IPS-18a (cell line): ENCODE measurements around the gene PGR.

ENCODE experiments used
- H3K27ac ChIP-seq: one replicate; pipeline ENCODE4 v1.5.1; 2013; ENCODE audit warnings: low read length
- H3K27me3 ChIP-seq: one replicate; pipeline ENCODE4 v1.6.1; 2013; ENCODE audit warnings: mild to moderate bottlenecking, low read length; ENCODE audit not compliant: control insufficient read depth, insufficient read depth
- H3K36me3 ChIP-seq: one replicate; pipeline ENCODE4 v1.6.1; 2013; ENCODE audit warnings: low read depth, low read length; ENCODE audit not compliant: control insufficient read depth
- H3K4me1 ChIP-seq: one replicate; pipeline ENCODE4 v1.6.1; 2013; ENCODE audit warnings: low read depth, low read length; ENCODE audit not compliant: control insufficient read depth
- H3K4me3 ChIP-seq: one replicate; pipeline ENCODE4 v1.5.1; 2013; ENCODE audit warnings: low read length
- H3K9ac ChIP-seq: one replicate; pipeline ENCODE4 v1.6.1; 2013; ENCODE audit warnings: mild to moderate bottlenecking, low read length, moderate library complexity
- H3K9me3 ChIP-seq: one replicate; pipeline ENCODE4 v1.6.1; 2013; ENCODE audit warnings: low read depth, low read length; ENCODE audit not compliant: control insufficient read depth

The PGR gene

GRCh38 chr11:101126551-101127196, 2.9 kb downstream of the PGR start:
- no peaks in the 10 kb centered on the region for H3K36me3 ChIP-seq
- H3K4me1 ChIP-seq = peaks cover 2% of the 10 kb centered on the region
- no peak overlapping the region for H3K27ac ChIP-seq
- no peak overlapping the region for H3K9ac ChIP-seq
- peaks cover 84% of the 10 kb centered on the region for H3K27me3 ChIP-seq
- peak overlapping the region; percentile 75 for H3K4me3 ChIP-seq
- no peaks in the 10 kb centered on the region for H3K9me3 ChIP-seq

DNA sequence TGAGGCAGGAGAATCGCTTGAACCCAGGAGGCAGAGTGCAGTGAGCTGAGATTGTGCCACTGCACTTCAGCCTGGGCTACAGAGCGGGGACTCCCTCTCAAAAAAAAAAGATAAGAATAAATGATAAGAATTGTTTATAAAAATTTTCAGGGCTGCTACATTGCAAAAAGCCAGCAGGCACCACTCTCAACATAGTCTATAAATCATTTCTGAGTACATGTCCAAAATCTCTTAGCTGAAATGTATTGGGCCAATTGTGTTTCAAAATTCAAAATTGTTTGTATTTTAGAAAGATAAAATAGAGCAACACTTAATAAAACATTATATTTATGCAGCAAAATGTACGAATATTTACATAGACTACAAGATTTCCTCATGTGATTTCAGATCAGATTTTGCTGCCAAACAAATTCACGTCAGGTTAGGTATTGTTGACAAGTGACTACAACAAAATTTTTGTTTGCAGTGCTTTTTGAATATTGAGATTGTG, 13.9 kb downstream of the PGR start:
- Histone ChIP-seq H3K9me3 (no peaks in the 10 kb centered on the region), H3K27ac (no peak overlapping the region)

GRCh38 chr11:101113540-101113939, 16.1 kb downstream of the PGR start:
- H3K9ac ChIP-seq = no peak overlapping the region
- no peaks in the 10 kb centered on the region for H3K9me3 ChIP-seq
- H3K27ac ChIP-seq = no peak overlapping the region
- no peak overlapping the region for H3K4me3 ChIP-seq
- H3K27me3 ChIP-seq = no peaks in the 10 kb centered on the region
- no peaks in the 10 kb centered on the region for H3K4me1 ChIP-seq
- H3K36me3 ChIP-seq = no peaks in the 10 kb centered on the region

More for the DNA sequence above, 13.9 kb downstream of the PGR start:
- H3K9ac ChIP-seq = no peak overlapping the region
- H3K4me1 ChIP-seq = no peaks in the 10 kb centered on the region
- no peak overlapping the region for H3K4me3 ChIP-seq
- no peaks in the 10 kb centered on the region for H3K27me3 ChIP-seq
- no peaks in the 10 kb centered on the region for H3K36me3 ChIP-seq

DNA sequence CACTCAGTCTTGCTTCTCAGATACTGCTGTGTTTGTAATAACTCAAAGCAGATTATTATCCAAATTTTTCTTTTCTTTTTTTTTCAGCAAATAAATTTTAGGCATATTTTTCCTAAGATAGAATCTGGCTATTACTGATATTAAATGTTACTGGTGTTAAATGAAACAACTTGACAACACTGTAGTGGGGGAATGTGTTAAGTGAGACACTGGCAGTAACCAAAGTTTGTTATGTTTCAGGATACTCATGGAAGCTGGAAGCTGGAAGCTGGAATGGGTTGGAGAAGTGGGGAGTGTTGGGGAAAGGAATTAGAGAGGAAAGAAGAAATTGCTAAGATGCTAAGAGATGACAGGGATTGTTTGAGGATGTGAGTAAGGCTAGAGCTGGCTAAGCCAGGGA, 24.9 kb downstream of the PGR start:
- no peaks in the 10 kb centered on the region for H3K9me3 ChIP-seq
- no peaks in the 10 kb centered on the region for H3K4me1 ChIP-seq
- H3K36me3 ChIP-seq = no peaks in the 10 kb centered on the region
- H3K9ac ChIP-seq = no peak overlapping the region
- no peak overlapping the region for H3K27ac ChIP-seq
- H3K27me3 ChIP-seq = no peaks in the 10 kb centered on the region
- no peak overlapping the region for H3K4me3 ChIP-seq

DNA sequence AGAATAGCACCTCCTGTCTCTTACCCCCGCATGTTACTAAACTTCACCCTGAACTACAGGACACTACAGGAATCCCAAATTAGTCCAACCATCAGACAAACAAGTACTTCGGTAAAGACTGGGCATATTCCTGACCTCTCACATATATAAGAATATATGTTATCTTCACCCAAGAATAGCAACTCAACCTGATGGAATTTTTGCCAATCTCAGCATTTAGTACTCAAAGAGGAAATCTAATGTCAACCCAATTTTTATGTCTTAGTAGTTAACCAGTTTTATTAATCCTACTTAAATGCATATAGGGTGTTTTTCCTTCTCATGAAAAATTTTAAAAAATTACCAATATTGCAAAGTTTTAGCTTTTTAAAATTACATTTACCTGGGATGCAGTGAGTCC, 26.2 kb downstream of the PGR start:
- Histone ChIP-seq H3K4me1 (no peaks in the 10 kb centered on the region), H3K9me3 (no peaks in the 10 kb centered on the region), H3K36me3 (no peaks in the 10 kb centered on the region), H3K4me3 (no peak overlapping the region), H3K27ac (no peak overlapping the region), H3K9ac (no peak overlapping the region), H3K27me3 (no peaks in the 10 kb centered on the region)

GRCh38 chr11:101100601-101101000, 29.0 kb downstream of the PGR start:
- H3K9ac ChIP-seq = no peak overlapping the region
- H3K27ac ChIP-seq = no peak overlapping the region
- H3K9me3 ChIP-seq = no peaks in the 10 kb centered on the region
- no peaks in the 10 kb centered on the region for H3K27me3 ChIP-seq
- no peaks in the 10 kb centered on the region for H3K4me1 ChIP-seq
- no peak overlapping the region for H3K4me3 ChIP-seq
- H3K36me3 ChIP-seq = no peaks in the 10 kb centered on the region

GRCh38 chr11:101096036-101096704, 33.4 kb downstream of the PGR start:
- no peaks in the 10 kb centered on the region for H3K9me3 ChIP-seq
- no peak overlapping the region for H3K27ac ChIP-seq
- H3K36me3 ChIP-seq = no peaks in the 10 kb centered on the region
- no peaks in the 10 kb centered on the region for H3K4me1 ChIP-seq
- H3K4me3 ChIP-seq = no peak overlapping the region
- H3K27me3 ChIP-seq = no peaks in the 10 kb centered on the region
- no peak overlapping the region for H3K9ac ChIP-seq

- no peaks in the 10 kb centered on the region for H3K9me3 ChIP-seq
- no peak overlapping the region for H3K4me3 ChIP-seq
- H3K4me1 ChIP-seq = no peaks in the 10 kb centered on the region
- H3K27me3 ChIP-seq = no peaks in the 10 kb centered on the region
- H3K27ac ChIP-seq = no peak overlapping the region
- no peaks in the 10 kb centered on the region for H3K36me3 ChIP-seq
- no peak overlapping the region for H3K9ac ChIP-seq
Measured at GRCh38 chr11:101091781-101092180, 37.8 kb downstream of the PGR start.

GRCh38 chr11:101090679-101091270, 38.8 kb downstream of the PGR start:
- H3K27ac ChIP-seq = no peak overlapping the region
- H3K4me3 ChIP-seq = no peak overlapping the region
- no peak overlapping the region for H3K9ac ChIP-seq
- no peaks in the 10 kb centered on the region for H3K27me3 ChIP-seq
- H3K4me1 ChIP-seq = no peaks in the 10 kb centered on the region
- no peaks in the 10 kb centered on the region for H3K9me3 ChIP-seq
- no peaks in the 10 kb centered on the region for H3K36me3 ChIP-seq

GRCh38 chr11:101083335-101083734, 46.3 kb downstream of the PGR start:
- no peak overlapping the region for H3K4me3 ChIP-seq
- H3K9ac ChIP-seq = no peak overlapping the region
- no peak overlapping the region for H3K27ac ChIP-seq
- no peaks in the 10 kb centered on the region for H3K36me3 ChIP-seq
- no peaks in the 10 kb centered on the region for H3K27me3 ChIP-seq
- H3K9me3 ChIP-seq = peaks cover 3% of the 10 kb centered on the region
- peaks cover 2% of the 10 kb centered on the region for H3K4me1 ChIP-seq

DNA sequence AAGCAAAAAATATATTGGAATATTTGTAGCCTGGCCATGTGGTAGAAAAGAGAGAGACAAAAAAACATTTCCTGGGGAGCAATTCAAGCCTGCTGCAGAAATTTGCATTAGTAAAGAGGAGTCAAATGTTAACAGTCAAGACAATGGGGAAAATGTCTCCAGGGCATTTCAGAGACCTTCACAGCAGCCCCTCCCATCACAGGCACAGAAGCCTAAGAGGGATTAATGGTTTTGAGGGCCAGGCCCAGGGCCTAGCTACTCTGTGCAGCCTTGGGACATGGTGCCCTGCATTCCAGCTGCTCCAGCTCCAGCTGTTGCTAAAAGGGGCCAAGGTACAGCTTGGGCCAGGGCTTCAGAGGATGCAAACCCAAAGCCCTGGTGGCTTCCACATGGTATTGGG, 46.8 kb downstream of the PGR start:
- no peak overlapping the region for H3K4me3 ChIP-seq
- no peaks in the 10 kb centered on the region for H3K36me3 ChIP-seq
- peaks cover 2% of the 10 kb centered on the region for H3K4me1 ChIP-seq
- H3K27ac ChIP-seq = no peak overlapping the region
- H3K27me3 ChIP-seq = no peaks in the 10 kb centered on the region
- peaks cover 3% of the 10 kb centered on the region for H3K9me3 ChIP-seq
- no peak overlapping the region for H3K9ac ChIP-seq

GRCh38 chr11:101063706-101064105, 65.9 kb downstream of the PGR start:
- Histone ChIP-seq H3K27me3 (no peaks in the 10 kb centered on the region), H3K9ac (no peak overlapping the region), H3K36me3 (no peaks in the 10 kb centered on the region), H3K9me3 (no peaks in the 10 kb centered on the region), H3K4me3 (no peak overlapping the region), H3K4me1 (no peaks in the 10 kb centered on the region), H3K27ac (no peak overlapping the region)
